Activated gamma-delta T cell treated with anti-CD3 and anti-CD28 coated beads, Interleukin-2, amount 50 U/mL, for 16 hours (primary cell): Measurements from ENCODE around the gene DSTN.

Experiments used
- DNase-seq: peaks from one replicate; pipeline ENCODE4 v3.0.0-alpha.2; 2020; ENCODE audit warnings: low read depth

DSTN gene

GRCh38 chr20:17569616-17570346 lies at the start of gene DSTN:
DSTN (plus strand) TSS chr20:17570075; CDS start chr20:17570209, 134 bp downstream.
- peak; percentile 73 for DNase-seq

GRCh38 chr20:17520583-17520982 lies 49.3 kb upstream of the DSTN start:
- DNase-seq = no peak

- no peak for DNase-seq
These were observed 47.3 kb upstream of the DSTN start for GRCh38 chr20:17522528-17522927.

GRCh38 chr20:17523326-17523725 lies 46.5 kb upstream of the DSTN start:
- no peak for DNase-seq

GRCh38 chr20:17524560-17524959 lies 45.3 kb upstream of the DSTN start:
- no peak for DNase-seq

- no peak for DNase-seq
These were observed 44.7 kb upstream of the DSTN start for GRCh38 chr20:17525132-17525531.

GRCh38 chr20:17525650-17526049 lies 44.2 kb upstream of the DSTN start:
- DNase-seq = no peak

- DNase-seq = no peak
These were observed 40.3 kb upstream of the DSTN start for GRCh38 chr20:17529586-17529985.

- no peak for DNase-seq
These were observed 39.7 kb upstream of the DSTN start for GRCh38 chr20:17530153-17530552.

- DNase-seq = no peak
These were observed 38.9 kb upstream of the DSTN start, which contains the start of gene BFSP1 for GRCh38 chr20:17530716-17531664. BFSP1 (minus strand) TSS chr20:17531379; CDS start chr20:17531329, 50 bp downstream.

- no peak for DNase-seq
These were observed 38.2 kb upstream of the DSTN start for GRCh38 chr20:17531665-17532025.

- DNase-seq = no peak
These were observed 36.5 kb upstream of the DSTN start for GRCh38 chr20:17533396-17533795.

GRCh38 chr20:17534077-17534476 lies 35.8 kb upstream of the DSTN start:
- no peak for DNase-seq

- peak; percentile 42 for DNase-seq
These were observed 32.9 kb upstream of the DSTN start for GRCh38 chr20:17536944-17537444.

- no peak for DNase-seq
These were observed 31.9 kb upstream of the DSTN start for GRCh38 chr20:17537959-17538358.

- DNase-seq = no peak
These were observed 31.2 kb upstream of the DSTN start for GRCh38 chr20:17538517-17539170.

- DNase-seq = no peak
These were observed 28.3 kb upstream of the DSTN start for GRCh38 chr20:17541596-17541995.

GRCh38 chr20:17541996-17542395 lies 27.9 kb upstream of the DSTN start:
- DNase-seq = no peak

GRCh38 chr20:17542481-17542880 lies 27.4 kb upstream of the DSTN start:
- no peak for DNase-seq

- DNase-seq = no peak
These were observed 26.9 kb upstream of the DSTN start for GRCh38 chr20:17542993-17543412.

- DNase-seq = no peak
These were observed 26.2 kb upstream of the DSTN start for GRCh38 chr20:17543531-17544131.

- DNase-seq = no peak
These were observed 24.7 kb upstream of the DSTN start for GRCh38 chr20:17545127-17545526.
